Mesodermal cell (in vitro differentiated cells): ENCODE results near the gene CHPF. TPM values are rescaled to one million over a fixed set of nuclear protein-coding genes. Genes with fewer than 3 reads are reported as not detected.
A peak's percentile ranks its signal among the peaks of the same experiment; 100 is the strongest.

Source experiments
- H3K27ac ChIP-seq: 2 replicates; pipeline ENCODE4 v1.7.0; 2013; ENCODE audit warnings: mild to moderate bottlenecking, low read depth, low read length, moderate library complexity; ENCODE audit not compliant: severe bottlenecking
- H3K36me3 ChIP-seq: 2 replicates; pipeline ENCODE4 v1.7.1; 2013; ENCODE audit warnings: mild to moderate bottlenecking, low read length, moderate library complexity; ENCODE audit not compliant: control insufficient read depth, insufficient read depth
- H3K4me1 ChIP-seq: one replicate; pipeline ENCODE4 v1.7.1; 2013; ENCODE audit warnings: mild to moderate bottlenecking, low read length; ENCODE audit not compliant: insufficient read depth, control insufficient read depth, poor library complexity, severe bottlenecking
- H3K4me3 ChIP-seq: 2 replicates; pipeline ENCODE4 v1.7.0; 2013; ENCODE audit warnings: low read length, control low read depth, mild to moderate bottlenecking; ENCODE audit not compliant: insufficient read depth, poor library complexity, severe bottlenecking; ENCODE audit errors: extremely low read depth
- H3K9me3 ChIP-seq: 2 replicates; pipeline ENCODE4 v1.7.1; 2013; ENCODE audit warnings: mild to moderate bottlenecking, low read length, moderate library complexity; ENCODE audit not compliant: control insufficient read depth
- WGBS, 2 experiments: methylation state at CpG; one replicate each; pipeline ENCODE4 v1.1.5; 2013; ENCODE audit warnings: missing lambda C conversion rate in 2 of 2; ENCODE audit not compliant: insufficient coverage in 2 of 2; 5-methylcytosine and 5-hydroxymethylcytosine counted together
- polyA plus RNA-seq, 2 experiments: library from polyadenylated mRNA; stranded (reverse); fragments of 50-300 nt; gene quantifications; one replicate each; pipeline ENCODE4 v1.2.3, GENCODE V29; 2013

The CHPF gene, protein sequence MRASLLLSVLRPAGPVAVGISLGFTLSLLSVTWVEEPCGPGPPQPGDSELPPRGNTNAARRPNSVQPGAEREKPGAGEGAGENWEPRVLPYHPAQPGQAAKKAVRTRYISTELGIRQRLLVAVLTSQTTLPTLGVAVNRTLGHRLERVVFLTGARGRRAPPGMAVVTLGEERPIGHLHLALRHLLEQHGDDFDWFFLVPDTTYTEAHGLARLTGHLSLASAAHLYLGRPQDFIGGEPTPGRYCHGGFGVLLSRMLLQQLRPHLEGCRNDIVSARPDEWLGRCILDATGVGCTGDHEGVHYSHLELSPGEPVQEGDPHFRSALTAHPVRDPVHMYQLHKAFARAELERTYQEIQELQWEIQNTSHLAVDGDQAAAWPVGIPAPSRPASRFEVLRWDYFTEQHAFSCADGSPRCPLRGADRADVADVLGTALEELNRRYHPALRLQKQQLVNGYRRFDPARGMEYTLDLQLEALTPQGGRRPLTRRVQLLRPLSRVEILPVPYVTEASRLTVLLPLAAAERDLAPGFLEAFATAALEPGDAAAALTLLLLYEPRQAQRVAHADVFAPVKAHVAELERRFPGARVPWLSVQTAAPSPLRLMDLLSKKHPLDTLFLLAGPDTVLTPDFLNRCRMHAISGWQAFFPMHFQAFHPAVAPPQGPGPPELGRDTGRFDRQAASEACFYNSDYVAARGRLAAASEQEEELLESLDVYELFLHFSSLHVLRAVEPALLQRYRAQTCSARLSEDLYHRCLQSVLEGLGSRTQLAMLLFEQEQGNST
- polyA plus RNA-seq (2013, experiment 1 of 2) = 79.3 TPM
- 60.9 TPM for polyA plus RNA-seq (2013, experiment 2 of 2)

DNA sequence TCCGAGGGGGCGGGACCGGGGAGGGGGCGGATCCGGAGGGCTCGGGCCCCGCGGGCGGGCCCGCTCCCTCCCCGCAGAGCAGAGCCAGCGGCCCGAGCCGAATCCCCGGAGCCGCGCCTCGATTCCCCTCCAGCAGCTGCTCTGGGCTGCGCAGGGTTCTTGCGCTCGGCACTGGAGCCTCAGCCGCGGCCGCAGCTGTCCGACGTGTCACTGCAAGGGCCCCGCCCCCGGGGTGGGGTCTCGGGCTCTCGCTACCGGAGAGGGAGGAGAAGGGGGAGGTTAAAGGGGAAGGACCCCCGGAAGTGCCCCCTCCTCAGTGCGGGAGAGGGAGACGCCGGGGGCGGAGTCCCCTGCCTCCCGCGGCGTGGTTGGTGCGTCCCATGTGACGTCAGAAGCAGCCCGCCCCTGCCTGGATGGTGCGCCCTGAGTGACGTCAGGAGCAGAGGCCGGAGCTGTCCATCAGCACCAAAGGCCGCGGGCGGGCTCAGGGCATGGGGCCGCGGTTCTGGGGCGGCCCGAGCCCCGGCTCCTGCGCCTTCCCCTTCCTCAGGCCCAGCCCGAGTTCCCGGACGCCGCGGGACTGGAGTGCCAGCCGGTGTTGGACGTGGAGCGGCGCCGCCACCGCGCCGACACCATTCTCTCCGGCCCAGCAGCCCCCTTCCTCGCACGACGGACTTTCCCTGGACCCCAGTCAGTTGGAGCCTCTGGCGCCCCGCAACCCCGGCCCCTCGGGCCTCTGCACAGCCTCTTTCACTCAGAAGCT lies at the start of gene CHPF, which contains the start of gene TMEM198:
CHPF (minus strand) TSS at position 214 of the 763 bp plus-strand sequence. CDS start 271 bp downstream, outside the sequence.
TMEM198 (plus strand) TSS at position 433 of the 763 bp plus-strand sequence. CDS start 700 bp downstream, outside the sequence.
- Histone ChIP-seq H3K4me3 (peak within 1 kb of the TSS; percentile 72), H3K4me1 (peaks cover 17% of the 10 kb centered on the region), H3K36me3 (peaks cover 26% of the 10 kb centered on the region), H3K27ac (peak within 1 kb of the TSS; percentile 43), H3K9me3 (no peaks in the 10 kb centered on the region)
- 0 to 1% methylated on average over 50 to 65 of the region's 75 CpGs for WGBS, 2 experiments

DNA sequence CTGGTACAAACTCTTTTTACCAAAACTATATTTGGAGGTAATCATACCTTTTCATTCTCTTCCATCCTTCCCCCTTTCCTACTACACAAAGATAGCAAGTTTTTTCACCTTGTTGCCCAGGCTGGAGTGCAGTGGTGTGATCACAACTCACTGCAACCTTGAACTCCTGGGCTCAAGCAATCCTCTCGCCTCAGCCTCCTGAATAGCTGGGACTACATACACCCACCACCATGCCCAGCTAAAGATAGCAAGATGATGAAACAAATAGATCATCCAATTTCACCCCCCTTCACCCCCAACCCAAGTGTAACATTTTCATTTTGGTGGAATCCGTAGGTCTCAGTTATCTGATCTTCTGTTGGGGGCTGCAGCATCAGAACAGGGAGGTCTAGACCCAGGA lies 49.5 kb upstream of the CHPF start:
- Histone ChIP-seq H3K4me3 (no peak overlapping the region), H3K27ac (no peak overlapping the region), H3K9me3 (no peaks in the 10 kb centered on the region), H3K4me1 (peaks cover 11% of the 10 kb centered on the region), H3K36me3 (no peaks in the 10 kb centered on the region)
- WGBS, 2 experiments = 60 to 100% methylated on average over 1 to 2 of the region's 2 CpGs

DNA sequence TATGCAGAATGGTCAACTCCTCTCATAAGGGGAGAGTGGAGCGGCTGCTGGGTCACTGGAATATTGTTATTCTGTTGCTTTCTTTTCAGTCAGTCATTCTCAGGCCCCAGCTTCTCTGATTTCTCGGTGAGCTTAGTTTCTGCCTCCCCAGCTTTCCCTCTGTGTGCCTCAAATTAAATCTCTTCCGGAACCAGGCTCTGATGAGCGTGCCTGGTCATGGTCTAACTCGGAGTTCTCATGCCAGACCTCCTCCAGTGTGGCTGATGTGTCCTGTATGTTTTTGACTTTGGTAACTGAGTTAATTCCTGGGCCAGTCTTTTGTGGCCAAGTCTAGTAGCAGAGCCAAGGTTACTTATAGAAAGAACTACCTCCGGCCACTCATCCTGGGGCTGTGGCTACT lies 49.1 kb upstream of the CHPF start:
- no peak overlapping the region for H3K27ac ChIP-seq
- H3K9me3 ChIP-seq = no peaks in the 10 kb centered on the region
- H3K36me3 ChIP-seq = no peaks in the 10 kb centered on the region
- 80 to 89% methylated on average over 4 to 5 of the region's 6 CpGs for WGBS, 2 experiments
- H3K4me1 ChIP-seq = peaks cover 11% of the 10 kb centered on the region
- no peak overlapping the region for H3K4me3 ChIP-seq

DNA sequence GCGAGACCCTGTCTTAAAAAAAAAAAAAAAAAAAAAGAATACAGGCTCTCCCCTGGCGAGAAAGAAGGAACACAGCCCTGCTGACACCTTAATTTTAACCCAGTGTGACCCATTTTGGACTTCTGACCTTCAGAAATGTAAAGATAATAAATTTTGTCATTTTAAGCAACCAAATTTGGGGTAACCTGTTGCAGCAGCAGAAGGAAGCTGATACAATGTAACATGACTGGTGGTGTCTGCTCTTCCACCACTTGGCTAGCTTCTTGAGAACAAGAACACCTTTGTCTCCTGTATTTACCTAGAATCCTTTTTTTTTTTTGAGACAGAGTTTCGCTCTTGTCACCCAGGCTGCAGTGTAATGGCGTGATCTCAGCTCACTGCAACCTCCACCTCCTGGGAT lies 47.5 kb upstream of the CHPF start:
- WGBS, 2 experiments = 50% methylated on average over 2 of the region's 4 CpGs; no CpG with 5 or more reads in 1 of the 2 experiments
- H3K9me3 ChIP-seq = no peaks in the 10 kb centered on the region
- no peak overlapping the region for H3K27ac ChIP-seq
- no peak overlapping the region for H3K4me3 ChIP-seq
- H3K4me1 ChIP-seq = peaks cover 1% of the 10 kb centered on the region
- no peaks in the 10 kb centered on the region for H3K36me3 ChIP-seq

DNA sequence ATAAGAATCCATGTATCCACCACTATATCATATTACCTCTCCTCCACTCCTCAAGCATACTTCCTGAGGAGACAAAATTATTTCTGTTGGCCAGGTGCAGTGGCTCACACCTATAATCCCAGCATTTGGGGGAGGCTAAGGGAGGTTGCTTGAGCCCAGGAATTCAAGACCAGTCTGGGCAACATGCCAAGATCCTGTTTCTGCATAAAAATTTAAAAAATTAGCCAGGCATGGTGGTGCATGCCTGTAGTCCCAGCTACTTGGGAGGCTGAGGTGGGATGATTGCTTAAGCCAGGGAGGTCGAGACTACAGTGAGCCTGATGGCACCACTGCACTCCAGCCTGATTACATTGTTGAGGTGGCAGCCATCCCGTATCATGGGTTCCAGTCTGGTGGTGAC lies 37.7 kb upstream of the CHPF start:
- Histone ChIP-seq H3K27ac (no peak overlapping the region), H3K36me3 (no peaks in the 10 kb centered on the region), H3K4me3 (no peak overlapping the region), H3K4me1 (peaks cover 14% of the 10 kb centered on the region), H3K9me3 (no peaks in the 10 kb centered on the region)
- 70 to 83% methylated on average over 1 to 2 of the region's 2 CpGs for WGBS, 2 experiments

DNA sequence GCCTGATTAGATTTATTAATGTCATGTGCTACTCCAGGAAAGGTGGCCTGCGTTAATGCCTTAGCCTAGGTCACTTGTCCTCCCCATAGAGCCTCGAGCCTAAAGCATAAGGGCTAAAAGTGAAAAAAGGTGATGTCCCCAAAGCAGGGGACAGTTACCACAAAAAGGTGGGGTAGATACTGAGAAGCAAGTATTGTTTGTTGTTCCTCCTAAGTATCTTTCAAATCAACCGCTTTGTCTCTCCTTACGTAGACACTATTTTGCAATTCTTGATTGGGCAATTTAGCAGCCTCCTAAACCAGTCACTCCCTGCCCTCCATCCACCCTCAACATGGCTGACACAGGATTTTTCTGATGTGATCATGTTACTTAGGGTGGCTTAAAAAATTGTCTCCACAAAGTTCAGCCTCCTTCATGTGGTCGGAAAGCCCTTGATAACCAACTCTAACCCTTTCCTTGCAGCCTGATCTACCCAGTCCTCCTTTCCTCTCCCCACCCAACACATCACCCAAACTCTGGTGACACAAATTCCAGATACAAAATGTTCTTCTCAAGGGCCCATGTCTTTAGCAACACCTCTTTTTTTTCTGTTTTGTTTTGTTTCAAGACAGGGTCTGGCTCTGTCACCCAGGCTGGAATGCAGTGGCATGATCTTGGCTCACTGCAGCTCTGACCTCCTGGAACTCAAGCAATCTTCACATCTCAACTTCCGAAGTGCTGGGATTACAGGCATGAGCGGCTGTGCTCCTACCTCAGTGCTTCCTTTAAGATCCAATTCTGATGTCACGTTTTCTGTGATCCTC lies 35.4 kb upstream of the CHPF start:
- H3K36me3 ChIP-seq = no peaks in the 10 kb centered on the region
- no peak overlapping the region for H3K27ac ChIP-seq
- H3K4me1 ChIP-seq = peaks cover 14% of the 10 kb centered on the region
- H3K9me3 ChIP-seq = no peaks in the 10 kb centered on the region
- 84 to 89% methylated on average over 4 to 8 of the region's 8 CpGs for WGBS, 2 experiments
- no peak overlapping the region for H3K4me3 ChIP-seq

DNA sequence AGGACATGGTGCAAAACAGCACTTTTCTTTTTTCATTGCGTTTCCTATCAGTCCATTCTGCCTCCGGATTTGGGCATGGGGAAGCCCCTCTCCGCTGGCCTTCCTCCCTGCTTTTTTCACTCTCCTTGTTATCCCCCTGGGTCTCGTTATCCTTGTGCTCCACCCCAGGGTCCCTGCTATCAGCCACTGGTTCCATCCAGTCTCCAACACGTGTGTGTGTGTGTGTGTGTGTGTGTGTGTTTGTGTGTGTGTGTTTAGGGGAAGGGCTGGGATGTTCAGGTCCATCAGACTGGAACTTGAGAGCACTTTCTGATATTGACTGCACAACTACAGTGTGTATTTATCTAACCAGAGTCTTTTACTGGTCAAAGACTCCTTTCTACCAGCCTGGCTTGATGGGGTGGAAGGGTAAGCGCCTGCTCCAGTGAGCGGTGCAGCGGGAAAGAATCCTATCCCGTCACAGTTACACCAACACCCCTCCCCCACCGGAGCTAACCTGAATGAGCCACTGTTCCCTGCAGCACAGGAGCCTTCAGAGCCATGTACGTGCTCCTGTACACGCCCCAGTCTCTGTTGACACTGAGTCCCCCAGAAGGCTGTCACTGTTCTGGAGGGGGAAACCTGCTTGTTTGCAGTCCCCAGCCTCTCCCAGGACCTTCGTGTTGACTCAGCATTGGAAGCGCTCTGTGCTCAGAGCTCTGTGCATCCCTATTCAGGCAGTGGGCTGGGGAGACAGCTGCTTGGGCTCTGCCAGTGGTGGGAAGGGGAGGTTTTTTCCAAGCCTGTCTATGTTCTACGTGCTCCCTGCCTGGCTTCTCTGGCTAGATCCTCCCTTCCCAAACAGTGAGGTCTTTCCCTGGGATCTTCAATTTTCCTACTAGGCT lies 33.1 kb upstream of the CHPF start:
- H3K4me1 ChIP-seq = peaks cover 23% of the 10 kb centered on the region
- peak overlapping the region; percentile 49 for H3K27ac ChIP-seq
- H3K36me3 ChIP-seq = no peaks in the 10 kb centered on the region
- 38 to 48% methylated on average over 5 to 11 of the region's 15 CpGs for WGBS, 2 experiments
- H3K9me3 ChIP-seq = no peaks in the 10 kb centered on the region
- H3K4me3 ChIP-seq = no peak overlapping the region

DNA sequence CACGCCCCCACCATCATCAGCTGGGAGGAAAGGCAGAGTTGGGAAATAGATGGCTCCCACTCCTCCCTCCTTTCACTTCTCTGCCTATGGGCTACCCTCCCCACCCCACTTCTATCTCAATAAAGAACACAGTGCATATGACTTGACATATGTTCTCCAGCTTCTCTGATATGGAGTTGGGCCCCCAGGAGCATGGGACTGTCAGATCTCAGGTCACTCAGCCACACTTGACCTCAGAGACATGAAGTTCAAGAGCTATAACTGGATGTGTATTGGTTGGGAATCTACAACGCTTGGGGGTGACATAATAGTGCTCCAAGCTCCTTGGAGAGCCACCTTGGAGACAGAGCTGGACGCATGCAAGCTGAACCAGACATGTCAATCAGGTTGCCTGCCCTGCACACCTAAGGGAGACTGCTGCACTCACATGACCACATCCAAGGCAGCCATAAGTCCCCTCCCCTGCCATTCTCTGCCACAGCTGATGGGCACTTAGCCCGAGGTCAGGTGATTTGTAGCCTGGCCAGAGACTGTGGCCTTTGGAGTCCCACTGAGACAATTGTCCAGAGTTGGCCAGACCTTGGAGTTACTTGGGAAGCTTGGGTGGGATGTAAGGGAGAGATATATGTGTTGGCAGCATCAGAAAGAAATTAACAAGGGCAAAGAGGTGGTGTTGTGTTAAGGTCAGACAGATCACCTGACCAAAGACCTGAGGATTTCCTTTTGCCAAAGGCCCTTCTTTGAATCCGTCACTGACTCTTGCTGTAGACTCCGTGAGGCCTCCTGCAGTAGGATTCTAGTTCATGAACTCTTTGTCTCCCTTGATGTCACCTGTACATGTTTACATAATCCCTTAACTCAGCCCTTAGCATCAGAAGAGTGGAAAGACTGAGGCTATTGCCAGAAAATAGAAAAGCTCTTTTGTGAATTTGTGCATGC lies 32.2 kb upstream of the CHPF start:
- Histone ChIP-seq H3K36me3 (no peaks in the 10 kb centered on the region), H3K4me3 (no peak overlapping the region), H3K4me1 (peaks cover 25% of the 10 kb centered on the region), H3K27ac (no peak overlapping the region), H3K9me3 (no peaks in the 10 kb centered on the region)
- whole genome bisulfite sequencing, 2 experiments = 91 to 96% methylated on average over 4 to 5 of the region's 6 CpGs
